GM23248 (cell line): ENCODE data around the gene ALK. TPM values are rescaled to one million over a fixed set of nuclear protein-coding genes. Genes with fewer than 3 reads are reported as not detected.

Source experiments
- DNase-seq: peaks from one replicate; pipeline ENCODE4 v3.0.0-alpha.2; 2015
- H2AFZ ChIP-seq: fragments of 200-600 bp; sonication (generic); 2 replicates; pipeline ENCODE4 v1.6.1; 2016; ENCODE audit warnings: antibody characterized with exemption
- H3F3A ChIP-seq: fragments of 200-600 bp; sonication (generic); 2 replicates; pipeline ENCODE4 v1.6.1; 2016; ENCODE audit warnings: mild to moderate bottlenecking, antibody characterized with exemption, mixed run types; ENCODE audit not compliant: insufficient read depth
- H3K27ac ChIP-seq: fragments of 200-600 bp; sonication (generic); 2 replicates; pipeline ENCODE4 v1.5.1; 2016; ENCODE audit warnings: mild to moderate bottlenecking
- H3K27me3 ChIP-seq: fragments of 200-600 bp; sonication (generic); replicated peaks from 2 replicates; pipeline ENCODE4 v1.6.1; 2016; ENCODE audit warnings: mild to moderate bottlenecking; ENCODE audit not compliant: insufficient read depth
- H3K36me3 ChIP-seq: fragments of 200-600 bp; sonication (generic); 2 replicates; pipeline ENCODE4 v1.6.1; 2016; ENCODE audit warnings: low read depth, mild to moderate bottlenecking
- H3K4me1 ChIP-seq: fragments of 200-600 bp; sonication (generic); 2 replicates; pipeline ENCODE4 v1.6.1; 2016; ENCODE audit warnings: mild to moderate bottlenecking; ENCODE audit not compliant: insufficient read depth
- H3K4me2 ChIP-seq: fragments of 200-600 bp; sonication (generic); one replicate; pipeline ENCODE4 v1.6.1; 2016; ENCODE audit warnings: mild to moderate bottlenecking; ENCODE audit not compliant: unreplicated experiment
- H3K4me3 ChIP-seq: fragments of 200-600 bp; sonication (generic); 2 replicates; pipeline ENCODE4 v1.5.1; 2016; ENCODE audit warnings: mild to moderate bottlenecking
- H3K79me2 ChIP-seq: fragments of 200-600 bp; sonication (generic); 2 replicates; pipeline ENCODE4 v1.6.1; 2016; ENCODE audit warnings: mild to moderate bottlenecking; ENCODE audit not compliant: insufficient read depth
- H3K9ac ChIP-seq: fragments of 200-600 bp; sonication (generic); 2 replicates; pipeline ENCODE4 v1.6.1; 2016; ENCODE audit warnings: mild to moderate bottlenecking
- H3K9me2 ChIP-seq: fragments of 200-600 bp; sonication (generic); 2 replicates; pipeline ENCODE4 v1.6.1; 2016; ENCODE audit warnings: mixed run types, mild to moderate bottlenecking, moderate library complexity; ENCODE audit not compliant: insufficient read depth
- H3K9me3 ChIP-seq: fragments of 200-600 bp; sonication (generic); one replicate; pipeline ENCODE4 v1.6.1; 2017; ENCODE audit warnings: low read depth
- H4K20me1 ChIP-seq: fragments of 200-600 bp; sonication (generic); 2 replicates; pipeline ENCODE4 v1.6.0; 2016; ENCODE audit not compliant: insufficient read depth
- EZH2 ChIP-seq: fragments of 200-600 bp; sonication (generic); IDR thresholded peaks from 2 replicates; pipeline ENCODE4 v1.6.1; 2018; ENCODE audit warnings: antibody characterized with exemption, mild to moderate bottlenecking; ENCODE audit not compliant: insufficient read depth, poor library complexity, severe bottlenecking
- EZH2phosphoT487 ChIP-seq: fragments of 200-600 bp; sonication (generic); IDR thresholded peaks from 2 replicates; pipeline ENCODE4 v1.6.1; 2018; ENCODE audit warnings: antibody characterized with exemption, moderate library complexity, mild to moderate bottlenecking, low read depth; ENCODE audit not compliant: insufficient read depth
- WGBS, 2 experiments: methylation state at CpG; one replicate each; pipeline ENCODE4 v1.1.6; 2015 to 2017; ENCODE audit warnings: low lambda C conversion rate in 2 of 2, low coverage in 1 of 2; ENCODE audit errors: missing lambda C conversion rate in 2 of 2; 5-methylcytosine and 5-hydroxymethylcytosine counted together
- in situ Hi-C: fragments of 300-500 bp; cut with MboI; formaldehyde crosslinking; loops from 2 replicates; pipeline ENCODE4 v1.15.0; 2020
- polyA plus RNA-seq: library from polyadenylated mRNA; unstranded; fragments of >200 nt; fragmentation: Nextera tagmentation; extraction: Ambion mirVana; gene quantifications from 2 replicates; pipeline ENCODE4 v1.2.1, GENCODE V29; 2016
- total RNA-seq: library from RNA; depleted of rRNA; stranded (reverse); fragments of >200 nt; shearing (Covaris generic); gene quantifications from 2 replicates; pipeline ENCODE4 v1.2.3, GENCODE V29; 2014

The ALK gene
- total and polyA plus RNA-seq, 2 experiments from 2014 or later, result under 0.01 to 0.05 TPM

DNA sequence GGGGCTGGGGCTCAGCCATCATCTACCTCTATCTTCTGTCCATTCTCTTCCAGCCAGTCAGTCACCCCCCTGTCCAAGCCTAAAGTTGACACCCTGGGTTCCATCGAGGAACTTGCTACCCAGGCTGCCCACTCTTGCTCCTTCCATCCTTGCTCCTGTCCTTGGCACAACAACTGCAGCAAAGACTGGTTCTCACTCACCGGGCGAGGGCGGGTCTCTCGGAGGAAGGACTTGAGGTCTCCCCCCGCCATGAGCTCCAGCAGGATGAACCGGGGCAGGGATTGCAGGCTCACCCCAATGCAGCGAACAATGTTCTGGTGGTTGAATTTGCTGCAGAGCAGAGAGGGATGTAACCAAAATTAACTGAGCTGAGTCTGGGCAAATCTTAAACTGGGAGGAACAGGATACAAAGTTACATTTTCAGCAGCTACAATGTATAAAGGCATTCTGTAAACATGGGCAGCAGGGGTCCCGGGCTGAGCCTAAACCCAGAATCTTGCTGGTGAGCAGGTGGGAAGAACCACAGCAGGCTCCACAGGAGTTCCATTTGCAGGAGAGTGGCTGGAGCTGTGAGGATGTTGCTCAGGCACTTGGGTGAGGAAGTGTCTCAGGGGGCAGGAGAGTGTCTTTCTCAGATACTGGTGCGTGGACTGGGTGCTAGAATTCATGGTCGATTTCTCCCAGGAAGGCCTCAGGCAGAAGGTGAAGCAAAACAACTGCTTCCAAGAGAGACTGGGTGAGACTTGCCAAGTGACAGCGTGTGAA, 700.7 kb downstream of the ALK start:
- Histone ChIP-seq H3F3A (no peaks in the 10 kb centered on the region), H3K36me3 (no peaks in the 10 kb centered on the region), H3K79me2 (no peaks in the 10 kb centered on the region), H2AFZ (no peak overlapping the region), H3K27me3 (peaks cover 10% of the 10 kb centered on the region), H3K4me3 (no peak overlapping the region), H4K20me1 (no peaks in the 10 kb centered on the region), H3K4me2 (no peak overlapping the region), H3K9me2 (no peaks in the 10 kb centered on the region), H3K27ac (no peak overlapping the region), H3K9ac (no peak overlapping the region), H3K4me1 (no peaks in the 10 kb centered on the region), H3K9me3 (no peaks in the 10 kb centered on the region)
- TF ChIP-seq EZH2 (no peak), EZH2phosphoT487 (no peak)
- DNase-seq, result no peak
- 57 to 64% methylated on average over 12 of the region's 12 CpGs for WGBS, 2 experiments
- in situ Hi-C loops, result no loop called here

GRCh38 chr2:29219374-29219773, 702.0 kb downstream of the ALK start:
- Histone ChIP-seq H3K36me3 (no peaks in the 10 kb centered on the region), H3K4me2 (no peak overlapping the region), H3F3A (no peaks in the 10 kb centered on the region), H3K79me2 (no peaks in the 10 kb centered on the region), H3K9me3 (no peaks in the 10 kb centered on the region), H3K27ac (no peak overlapping the region), H3K4me3 (no peak overlapping the region), H3K9me2 (no peaks in the 10 kb centered on the region), H3K4me1 (no peaks in the 10 kb centered on the region), H3K27me3 (peaks cover 7% of the 10 kb centered on the region), H4K20me1 (no peaks in the 10 kb centered on the region), H2AFZ (no peak overlapping the region), H3K9ac (no peak overlapping the region)
- in situ Hi-C loops, result no loop called here
- WGBS, 2 experiments, result 77 to 79% methylated on average over 4 of the region's 4 CpGs
- DNase-seq, result no peak
- TF ChIP-seq EZH2 (no peak), EZH2phosphoT487 (no peak)

GRCh38 chr2:29218550-29219125, 702.7 kb downstream of the ALK start:
- in situ Hi-C loops, result no loop called here
- Histone ChIP-seq H3K36me3 (no peaks in the 10 kb centered on the region), H3K4me2 (no peak overlapping the region), H3K79me2 (no peaks in the 10 kb centered on the region), H3K4me3 (no peak overlapping the region), H3K9me2 (no peaks in the 10 kb centered on the region), H2AFZ (no peak overlapping the region), H3K9ac (no peak overlapping the region), H3F3A (no peaks in the 10 kb centered on the region), H3K4me1 (no peaks in the 10 kb centered on the region), H4K20me1 (no peaks in the 10 kb centered on the region), H3K27me3 (peaks cover 7% of the 10 kb centered on the region; the same call in 1 of the 2 replicates), H3K27ac (no peak overlapping the region), H3K9me3 (no peaks in the 10 kb centered on the region)
- 49 to 58% methylated on average over 4 of the region's 4 CpGs for WGBS, 2 experiments
- TF ChIP-seq EZH2 (no peak), EZH2phosphoT487 (no peak)
- no peak for DNase-seq

- Histone ChIP-seq H3K36me3 (no peaks in the 10 kb centered on the region), H3K79me2 (no peaks in the 10 kb centered on the region), H3K27me3 (peaks cover 7% of the 10 kb centered on the region; the same call in 1 of the 2 replicates), H3K4me2 (no peak overlapping the region), H4K20me1 (no peaks in the 10 kb centered on the region), H3K4me1 (no peaks in the 10 kb centered on the region), H3K4me3 (no peak overlapping the region), H3K9ac (no peak overlapping the region), H3K9me3 (no peaks in the 10 kb centered on the region), H3K9me2 (no peaks in the 10 kb centered on the region), H3K27ac (no peak overlapping the region), H3F3A (peaks cover 2% of the 10 kb centered on the region; the same call in 1 of the 2 replicates), H2AFZ (no peak overlapping the region)
- no peak for DNase-seq
- in situ Hi-C loops, result no loop called here
- TF ChIP-seq EZH2 (no peak), EZH2phosphoT487 (no peak)
- WGBS, 2 experiments, result 48 to 54% methylated on average over 5 to 6 of the region's 6 CpGs
Observed at GRCh38 chr2:29218071-29218470, 703.3 kb downstream of the ALK start.
